Ishikawa (cell line): ENCODE results near the gene AGPAT1.

Experiments
- CEBPB ChIP-seq: IDR thresholded peaks from 2 replicates; pipeline ENCODE4 v1.6.1; 2012
- EP300 ChIP-seq: IDR thresholded peaks from 2 replicates; pipeline ENCODE4 v1.6.1; 2012; ENCODE audit warnings: borderline replicate concordance
- NFIC ChIP-seq: IDR thresholded peaks from 2 replicates; pipeline ENCODE4 v1.6.1; 2012
- REST ChIP-seq: IDR thresholded peaks from 2 replicates; pipeline ENCODE4 v1.6.1; 2012; ENCODE audit warnings: low read depth, mild to moderate bottlenecking
- TAF1 ChIP-seq: IDR thresholded peaks from 2 replicates; pipeline ENCODE4 v1.6.1; 2012; ENCODE audit warnings: low read depth, mild to moderate bottlenecking
- YY1 ChIP-seq: IDR thresholded peaks from 2 replicates; pipeline ENCODE4 v1.6.1; 2012; ENCODE audit warnings: low read depth
- ZBTB7A ChIP-seq: IDR thresholded peaks from 2 replicates; pipeline ENCODE4 v1.6.1; 2012; ENCODE audit warnings: low read depth

DNA sequence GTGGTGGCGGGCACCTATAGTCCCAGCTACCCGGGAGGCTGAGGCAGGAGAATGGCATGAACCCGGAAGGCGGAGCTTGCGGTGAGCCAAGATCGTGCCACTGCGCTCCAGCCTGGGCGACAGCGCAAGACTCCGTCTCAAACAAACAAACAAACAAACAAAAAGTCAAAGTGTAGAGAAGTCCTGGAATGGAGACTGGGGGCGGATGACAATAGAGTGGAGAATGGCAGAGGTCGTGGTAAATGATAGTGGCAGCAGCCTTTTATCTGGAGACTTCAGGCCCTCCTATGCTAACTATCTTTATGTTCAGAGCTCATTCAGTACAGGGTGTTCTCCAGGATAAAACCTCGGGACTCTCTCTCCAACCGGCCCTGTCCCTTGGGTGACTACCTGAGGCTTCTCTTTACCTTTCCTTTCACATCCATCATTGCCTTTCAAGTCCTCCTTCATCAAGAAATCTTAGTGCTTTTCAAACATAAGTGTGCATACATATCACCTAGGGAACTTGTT is 44.4 kb downstream of the AGPAT1 start:
- TF ChIP-seq YY1 (no peak), ZBTB7A (no peak), EP300 (no peak), NFIC (no peak), TAF1 (no peak), CEBPB (no peak), REST (no peak)
